Heart left ventricle (tissue), 13 donors: ENCODE measurements around the gene RBPMS2.

Experiments used
- CTCF ChIP-seq, 12 donors: fragments of 200-600 bp; sonication (generic) in 4 of 12; IDR thresholded peaks; one replicate each; pipeline versions ENCODE4 v1.5.0 to v1.8.0; 2018 to 2022; ENCODE audit warnings: antibody characterized with exemption in 12 of 12, mild to moderate bottlenecking in 5 of 12
- POLR2A ChIP-seq, 2 donors: fragments of 450-650 bp; IDR thresholded peaks; one replicate each; pipeline ENCODE4 v1.6.1; 2017; ENCODE audit warnings: antibody characterized with exemption in 2 of 2, mild to moderate bottlenecking in 2 of 2, moderate library complexity in 2 of 2
- donor health status: ischemic (EF 13 %, LVEDD 7.1; RV severe dilation, severe dysfunction).
- donor health status: DM: no; HTN: yes; CAD: no.
- donor health status: DM: no; HTN: no; CAD: no.
- donor health status: ischemic (EF 25% LVEDD 6.9; RV normal size, moderate dysfunction).
- donor health status: ischemic (EF 25% LVEDD 5.7; RV mildly dilated, moderate dysfunction).
- donor health status: ischemic (EF 35%, LVEDD 5.7; RV mildly dilated, moderate dysfunction).
- donor health status: nonischemic (EF 11% LVEDD 7.7; RV severe dilation, severe dysfunction).
- donor health status: DM: yes; HTN: yes; CAD: no.
- donor health status: PGD.
- donor health status: ischemic (EF 29% LVEDD 5.4; RV normal size, mild dysfunction).
- donor health status: nonischemic (EF 23%, LVEDD 6.1; RV moderate dilation, normal function).

- TF ChIP-seq CTCF (IDR thresholded peaks at IDR 0.05) = no peak
- TF ChIP-seq POLR2A (IDR thresholded peaks at IDR 0.05) = no peak
Measured at GRCh38 chr15:64699751-64700388, 75.5 kb downstream of the RBPMS2 start.
